HFFc6 (cell line): Measurements from ENCODE around the gene PTGER1. TPM values are rescaled to one million over a fixed set of nuclear protein-coding genes. Genes with fewer than 3 reads are reported as not detected.
A peak's percentile ranks its signal among the peaks of the same experiment; 100 is the strongest.

Source experiments
- DNase-seq: peaks from one replicate; pipeline ENCODE4 v3.0.0-alpha.2; 2018
- H3K27ac Mint-ChIP-seq: 2 replicates; pipeline ENCODE4 v1.8.0; 2020; ENCODE audit warnings: mild to moderate bottlenecking, mixed read lengths
- H3K27me3 Mint-ChIP-seq: 2 replicates; pipeline ENCODE4 v1.8.0; 2021; ENCODE audit warnings: mild to moderate bottlenecking, moderate library complexity, mixed read lengths; ENCODE audit not compliant: insufficient read depth
- H3K36me3 Mint-ChIP-seq: 2 replicates; pipeline ENCODE4 v1.8.0; 2021; ENCODE audit warnings: low read depth, mixed read lengths
- H3K4me1 Mint-ChIP-seq: 2 replicates; pipeline ENCODE4 v1.8.0; 2020; ENCODE audit warnings: low read depth, mixed read lengths
- H3K4me3 Mint-ChIP-seq: 2 replicates; pipeline ENCODE4 v1.8.0; 2020; ENCODE audit warnings: mild to moderate bottlenecking, moderate library complexity, mixed read lengths
- H3K9me3 Mint-ChIP-seq: 2 replicates; pipeline ENCODE4 v1.8.0; 2020; ENCODE audit warnings: mild to moderate bottlenecking, mixed read lengths
- total RNA-seq, 6 experiments: library from RNA; stranded (reverse); fragmentation: NEBNext Ultra II Directional; extraction: Animal tissue kit (Norgen Biotek cat#: 25700); gene quantifications; 2 replicates in 1 of 6; 3 replicates in 5 of 6; pipeline ENCODE4 v1.2.3, GENCODE V29; 2021
- TF ChIP-seq, protein P1 (sequence below): fragments of 200-600 bp; sonication (generic); IDR thresholded peaks from 2 replicates; pipeline ENCODE4 v1.5.0; 2021; ENCODE audit warnings: antibody characterized with exemption, mild to moderate bottlenecking

The PTGER1 gene
- total RNA-seq, 6 experiments from 2014 or later, result 0.41 to 4.1 (median 0.62) TPM

DNA sequence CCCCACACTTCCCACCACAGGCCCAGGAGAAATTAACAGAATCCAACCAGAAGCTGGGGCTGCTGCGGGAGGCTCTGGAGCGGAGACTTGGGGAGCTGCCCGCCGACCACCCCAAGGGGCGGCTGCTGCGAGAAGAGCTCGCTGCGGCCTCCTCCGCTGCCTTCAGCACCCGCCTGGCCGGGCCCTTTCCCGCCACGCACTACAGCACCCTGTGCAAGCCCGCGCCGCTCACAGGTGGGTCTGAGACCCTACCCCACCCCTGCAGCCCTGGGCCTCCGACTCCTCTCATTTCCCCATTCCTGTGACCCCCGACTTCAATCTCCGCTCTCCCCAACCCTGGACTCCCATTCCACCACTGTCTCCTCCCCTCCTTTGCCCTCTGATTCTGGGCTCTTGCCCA lies 24.3 kb downstream of the PTGER1 start:
- Mint-ChIP-seq H3K4me1 (peaks cover 8% of the 10 kb centered on the region), H3K4me3 (no peak overlapping the region), H3K36me3 (peaks cover 35% of the 10 kb centered on the region), H3K27ac (no peak overlapping the region), H3K27me3 (no peaks in the 10 kb centered on the region), H3K9me3 (no peaks in the 10 kb centered on the region)
- TF ChIP-seq, protein P1, sequence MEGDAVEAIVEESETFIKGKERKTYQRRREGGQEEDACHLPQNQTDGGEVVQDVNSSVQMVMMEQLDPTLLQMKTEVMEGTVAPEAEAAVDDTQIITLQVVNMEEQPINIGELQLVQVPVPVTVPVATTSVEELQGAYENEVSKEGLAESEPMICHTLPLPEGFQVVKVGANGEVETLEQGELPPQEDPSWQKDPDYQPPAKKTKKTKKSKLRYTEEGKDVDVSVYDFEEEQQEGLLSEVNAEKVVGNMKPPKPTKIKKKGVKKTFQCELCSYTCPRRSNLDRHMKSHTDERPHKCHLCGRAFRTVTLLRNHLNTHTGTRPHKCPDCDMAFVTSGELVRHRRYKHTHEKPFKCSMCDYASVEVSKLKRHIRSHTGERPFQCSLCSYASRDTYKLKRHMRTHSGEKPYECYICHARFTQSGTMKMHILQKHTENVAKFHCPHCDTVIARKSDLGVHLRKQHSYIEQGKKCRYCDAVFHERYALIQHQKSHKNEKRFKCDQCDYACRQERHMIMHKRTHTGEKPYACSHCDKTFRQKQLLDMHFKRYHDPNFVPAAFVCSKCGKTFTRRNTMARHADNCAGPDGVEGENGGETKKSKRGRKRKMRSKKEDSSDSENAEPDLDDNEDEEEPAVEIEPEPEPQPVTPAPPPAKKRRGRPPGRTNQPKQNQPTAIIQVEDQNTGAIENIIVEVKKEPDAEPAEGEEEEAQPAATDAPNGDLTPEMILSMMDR, result no peak
- DNase-seq, result no peak

DNA sequence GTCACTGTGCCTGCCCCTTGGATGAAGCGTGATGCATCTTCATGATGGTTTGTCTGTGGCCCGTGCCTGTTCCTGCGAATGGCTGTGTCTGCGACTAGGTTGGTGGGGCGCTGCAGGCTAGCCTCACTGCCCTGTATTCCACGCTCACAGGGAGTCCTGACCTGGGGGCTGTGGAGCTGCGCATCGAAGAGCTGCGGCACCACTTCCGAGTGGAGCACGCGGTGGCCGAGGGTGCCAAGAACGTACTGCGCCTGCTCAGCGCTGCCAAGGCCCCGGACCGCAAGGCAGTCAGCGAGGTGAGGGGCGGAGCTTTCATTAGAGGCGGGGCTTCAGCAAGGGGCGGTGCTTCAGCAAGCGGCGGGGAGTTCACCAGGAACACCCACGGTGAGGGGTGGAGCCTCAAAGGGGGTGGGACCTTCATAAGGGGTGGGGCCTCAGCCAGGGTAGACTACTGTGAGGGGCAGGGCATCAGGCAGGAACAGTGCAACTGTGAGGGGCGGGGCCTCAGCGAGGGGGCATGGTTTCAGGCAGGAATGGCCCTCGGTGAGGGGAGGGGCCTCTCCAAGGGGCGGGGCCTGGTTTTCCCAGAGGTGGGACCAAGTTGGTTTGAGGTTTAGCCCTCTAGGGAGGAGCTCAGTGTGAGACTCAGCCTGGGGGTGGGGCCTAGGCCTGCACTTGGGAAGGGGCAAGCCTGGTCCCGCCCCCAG lies 24.8 kb downstream of the PTGER1 start:
- no peaks in the 10 kb centered on the region for H3K27me3 Mint-ChIP-seq
- DNase-seq, result peak; percentile 17

DNA sequence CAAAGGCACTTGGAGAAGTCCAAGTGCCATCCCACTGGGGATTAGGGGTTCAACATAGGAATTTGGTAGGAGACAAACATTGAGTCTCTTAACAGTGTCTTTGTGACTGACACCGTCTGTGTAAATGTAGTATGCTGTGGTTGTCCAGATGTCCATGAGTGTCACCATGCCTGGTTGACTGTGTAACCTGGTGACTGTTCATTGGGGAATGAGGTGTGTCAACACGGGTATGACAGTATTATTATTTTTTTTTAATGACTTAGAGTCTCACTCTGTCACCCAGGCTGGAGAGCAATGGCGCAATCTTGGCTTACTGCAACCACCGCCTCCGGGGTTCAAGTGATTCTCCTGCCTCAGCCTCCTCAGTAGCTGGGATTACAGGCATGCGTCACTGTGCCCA lies 25.8 kb downstream of the PTGER1 start:
- H3K4me1 Mint-ChIP-seq, result peaks cover 6% of the 10 kb centered on the region

More for the DNA sequence above, 24.8 kb downstream of the PTGER1 start:
- no peaks in the 10 kb centered on the region for H3K9me3 Mint-ChIP-seq
- TF ChIP-seq, protein P1, result no peak
- no peak overlapping the region for H3K27ac Mint-ChIP-seq
- H3K4me3 Mint-ChIP-seq, result no peak overlapping the region
- H3K36me3 Mint-ChIP-seq, result peaks cover 35% of the 10 kb centered on the region
- peaks cover 6% of the 10 kb centered on the region for H3K4me1 Mint-ChIP-seq

DNA sequence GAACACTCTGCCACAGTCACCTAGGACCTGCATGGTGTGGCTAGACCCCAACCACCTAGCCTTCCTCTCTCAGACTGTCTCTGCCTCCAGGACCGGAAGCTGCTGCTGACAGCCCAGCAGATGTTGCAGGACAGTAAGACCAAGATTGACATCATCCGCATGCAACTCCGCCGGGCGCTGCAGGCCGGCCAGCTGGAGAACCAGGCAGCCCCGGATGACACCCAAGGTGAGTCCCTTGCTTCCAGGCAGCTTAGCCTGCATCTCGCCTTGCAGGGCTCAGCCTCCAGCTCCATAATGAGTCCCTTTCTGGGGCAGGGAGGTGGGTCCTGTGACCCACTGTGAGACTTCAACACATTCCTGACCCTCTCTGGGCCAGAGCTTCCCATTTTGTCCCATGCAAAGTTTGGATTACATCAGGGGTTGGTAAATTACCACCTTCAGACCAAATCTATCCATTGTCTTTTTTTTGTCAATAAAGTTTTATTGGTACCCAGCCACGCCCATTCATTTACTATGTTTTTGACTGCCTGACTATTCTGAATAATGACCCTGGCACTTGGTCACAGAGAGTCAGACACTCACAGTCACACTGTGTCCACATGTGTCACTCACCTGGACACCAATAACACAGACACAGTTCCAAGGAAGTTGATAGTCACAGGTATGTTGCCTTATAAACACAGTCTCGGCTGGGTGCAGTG lies 28.7 kb downstream of the PTGER1 start:
- Mint-ChIP-seq H3K4me3 (no peak overlapping the region), H3K4me1 (peaks cover 6% of the 10 kb centered on the region), H3K27me3 (no peaks in the 10 kb centered on the region), H3K27ac (no peak overlapping the region), H3K9me3 (no peaks in the 10 kb centered on the region), H3K36me3 (peaks cover 53% of the 10 kb centered on the region)
- TF ChIP-seq, protein P1, result no peak
- DNase-seq, result no peak

More for the DNA sequence above, 25.8 kb downstream of the PTGER1 start:
- no peaks in the 10 kb centered on the region for H3K9me3 Mint-ChIP-seq
- no peak overlapping the region for H3K4me3 Mint-ChIP-seq
- H3K36me3 Mint-ChIP-seq, result peaks cover 40% of the 10 kb centered on the region
- TF ChIP-seq, protein P1, result no peak
- peak overlapping the region; percentile 22; the same call in 1 of the 2 replicates for H3K27ac Mint-ChIP-seq
- no peaks in the 10 kb centered on the region for H3K27me3 Mint-ChIP-seq
- DNase-seq, result peak; percentile 48

DNA sequence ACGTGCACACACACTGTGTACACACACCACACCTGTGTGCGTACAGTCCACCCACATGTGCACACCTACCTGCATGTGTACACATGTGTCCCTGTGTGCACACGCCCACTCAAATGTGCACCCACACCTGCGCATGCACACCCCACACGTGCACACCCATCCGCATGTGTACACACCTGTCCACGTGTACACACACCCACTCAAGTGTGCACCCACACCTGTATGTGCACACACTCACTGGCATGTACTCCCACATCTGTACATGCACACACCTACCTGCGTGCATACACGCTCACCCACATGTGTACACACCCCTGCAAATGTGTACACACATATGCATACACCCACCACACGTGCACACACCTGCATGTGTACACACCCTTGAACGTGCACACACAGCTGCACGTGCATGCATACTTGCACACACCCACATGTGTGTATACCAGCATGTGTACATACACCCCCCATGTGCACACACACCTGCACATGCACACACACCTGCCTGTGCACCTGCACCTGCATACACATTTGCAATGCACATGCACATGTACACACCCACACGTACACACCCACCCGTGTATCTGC lies 31.4 kb downstream of the PTGER1 start:
- Mint-ChIP-seq H3K27ac (no peak overlapping the region), H3K4me1 (peaks cover 15% of the 10 kb centered on the region), H3K36me3 (peaks cover 39% of the 10 kb centered on the region), H3K27me3 (peaks cover 2% of the 10 kb centered on the region; the same call in 1 of the 2 replicates), H3K4me3 (no peak overlapping the region), H3K9me3 (no peaks in the 10 kb centered on the region)
- DNase-seq, result no peak
- TF ChIP-seq, protein P1, result no peak
